ENCODE results near the gene DNAAF1.
A peak's percentile ranks its signal among the peaks of the same experiment; 100 is the strongest.

DNAAF1 gene

DNA sequence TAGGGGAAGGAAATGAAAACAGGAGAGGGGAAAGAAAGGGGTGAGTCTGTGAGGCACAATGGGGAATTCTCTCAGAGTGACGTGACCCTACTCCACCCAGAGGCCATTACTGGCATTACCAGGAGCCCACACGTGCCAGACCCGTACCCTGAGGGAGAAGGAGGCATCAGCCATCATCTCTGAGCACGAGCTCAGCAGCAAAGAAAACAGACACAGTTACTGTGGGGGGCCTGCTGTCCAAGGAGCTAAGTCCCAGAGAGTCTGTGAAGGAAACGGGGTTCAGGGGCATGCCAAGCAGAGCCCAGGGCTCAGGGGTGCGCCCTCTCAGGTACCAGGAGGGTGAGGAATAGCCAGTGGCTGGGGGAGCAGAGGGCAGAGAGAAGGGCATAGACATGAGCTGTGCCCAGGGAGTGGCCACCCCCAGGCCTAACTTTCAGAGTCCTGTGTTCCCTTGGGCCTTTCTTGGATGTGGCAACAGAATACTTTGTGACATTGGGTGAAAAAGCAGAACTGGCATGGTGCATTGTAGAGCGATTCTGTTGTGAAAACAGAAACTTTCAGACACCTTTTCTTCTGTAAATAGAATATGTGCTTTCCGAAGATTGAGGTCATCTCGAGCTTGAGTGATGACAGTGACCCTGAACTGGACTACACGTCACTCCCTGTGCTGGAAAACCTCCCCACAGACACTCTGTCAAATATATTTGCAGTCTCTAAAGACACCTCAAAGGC lies 30.4 kb downstream of the DNAAF1 start:
- Histone ChIP-seq H3K4me3 (ENCODE audit: severe bottlenecking) (no peak overlapping the region), H3K27ac (ENCODE audit: poor library complexity, severe bottlenecking) (no peak overlapping the region), H3K27me3 (ENCODE audit: insufficient read depth, poor library complexity, severe bottlenecking) (no peaks in the 10 kb centered on the region), H3K9me3 (ENCODE audit: severe bottlenecking) (no peaks in the 10 kb centered on the region), H3K4me1 (ENCODE audit: insufficient read depth, poor library complexity, severe bottlenecking) (peaks cover 16% of the 10 kb centered on the region), H3K36me3 (ENCODE audit: low read depth) (peaks cover 13% of the 10 kb centered on the region)
- ATAC-seq (ENCODE audit: low read depth) (peak; percentile 73), DNase-seq (ENCODE audit: low spot score) (no peak)
- TF ChIP-seq, protein P1, sequence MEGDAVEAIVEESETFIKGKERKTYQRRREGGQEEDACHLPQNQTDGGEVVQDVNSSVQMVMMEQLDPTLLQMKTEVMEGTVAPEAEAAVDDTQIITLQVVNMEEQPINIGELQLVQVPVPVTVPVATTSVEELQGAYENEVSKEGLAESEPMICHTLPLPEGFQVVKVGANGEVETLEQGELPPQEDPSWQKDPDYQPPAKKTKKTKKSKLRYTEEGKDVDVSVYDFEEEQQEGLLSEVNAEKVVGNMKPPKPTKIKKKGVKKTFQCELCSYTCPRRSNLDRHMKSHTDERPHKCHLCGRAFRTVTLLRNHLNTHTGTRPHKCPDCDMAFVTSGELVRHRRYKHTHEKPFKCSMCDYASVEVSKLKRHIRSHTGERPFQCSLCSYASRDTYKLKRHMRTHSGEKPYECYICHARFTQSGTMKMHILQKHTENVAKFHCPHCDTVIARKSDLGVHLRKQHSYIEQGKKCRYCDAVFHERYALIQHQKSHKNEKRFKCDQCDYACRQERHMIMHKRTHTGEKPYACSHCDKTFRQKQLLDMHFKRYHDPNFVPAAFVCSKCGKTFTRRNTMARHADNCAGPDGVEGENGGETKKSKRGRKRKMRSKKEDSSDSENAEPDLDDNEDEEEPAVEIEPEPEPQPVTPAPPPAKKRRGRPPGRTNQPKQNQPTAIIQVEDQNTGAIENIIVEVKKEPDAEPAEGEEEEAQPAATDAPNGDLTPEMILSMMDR (IDR thresholded peaks at IDR 0.05; ENCODE audit: poor library complexity, severe bottlenecking), result peak; percentile 89

DNA sequence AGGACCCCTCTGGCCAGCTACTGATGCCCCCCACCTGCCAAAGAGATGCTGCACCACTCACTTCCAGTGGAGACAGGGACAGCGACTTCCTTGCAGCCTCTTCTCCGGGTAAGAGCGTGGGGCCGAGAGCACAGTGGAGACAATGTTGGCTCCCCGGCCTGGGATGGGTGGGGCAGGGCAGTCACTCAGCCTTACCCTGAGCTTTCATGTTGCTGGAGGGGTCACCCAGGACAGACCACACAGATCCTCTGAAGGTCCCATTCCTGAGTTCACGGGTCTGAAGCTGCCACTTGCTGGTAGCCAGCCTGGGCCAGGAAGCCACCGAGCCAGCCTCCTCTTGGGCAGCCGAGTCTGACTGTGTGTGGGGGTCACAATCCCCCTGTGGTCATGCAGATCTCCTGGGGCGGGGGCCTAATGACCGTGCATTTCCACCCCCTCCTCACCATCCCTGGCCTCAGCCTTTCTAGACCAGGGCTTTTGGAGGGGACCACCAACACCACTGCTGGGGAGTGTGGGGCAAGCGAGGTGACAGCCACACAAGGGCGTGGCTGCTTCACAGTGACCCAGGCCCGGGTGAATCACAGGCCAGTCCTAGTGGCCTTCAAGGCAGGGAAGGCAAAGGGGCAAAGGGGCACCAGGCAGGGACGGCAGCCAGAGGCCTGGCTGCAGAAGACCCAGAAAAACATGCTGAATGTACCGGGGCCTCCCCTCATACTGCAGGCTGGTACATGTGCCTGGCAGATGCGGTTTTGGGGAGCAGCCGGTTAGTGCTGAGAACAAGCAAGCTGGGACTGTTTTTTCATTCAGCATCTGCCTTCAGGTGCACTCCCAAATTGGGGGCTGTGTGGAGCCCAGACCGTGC lies 31.3 kb downstream of the DNAAF1 start:
- TF ChIP-seq, protein P1 (IDR thresholded peaks at IDR 0.05; ENCODE audit: poor library complexity, severe bottlenecking), result no peak
- ATAC-seq (ENCODE audit: low read depth) (peak; percentile 6), DNase-seq (ENCODE audit: low spot score) (no peak)
- Histone ChIP-seq H3K27ac (ENCODE audit: poor library complexity, severe bottlenecking) (peak overlapping the region; percentile 67), H3K4me3 (ENCODE audit: severe bottlenecking) (no peak overlapping the region), H3K9me3 (ENCODE audit: severe bottlenecking) (no peaks in the 10 kb centered on the region), H3K36me3 (ENCODE audit: low read depth) (peaks cover 14% of the 10 kb centered on the region), H3K4me1 (ENCODE audit: insufficient read depth, poor library complexity, severe bottlenecking) (peaks cover 16% of the 10 kb centered on the region), H3K27me3 (ENCODE audit: insufficient read depth, poor library complexity, severe bottlenecking) (no peaks in the 10 kb centered on the region)

- peaks cover 22% of the 10 kb centered on the region for H3K36me3 ChIP-seq (ENCODE audit: low read depth)
- ATAC-seq (ENCODE audit: low read depth) (no peak), DNase-seq (ENCODE audit: low spot score) (no peak)
- no peaks in the 10 kb centered on the region for H3K9me3 ChIP-seq (ENCODE audit: severe bottlenecking)
- H3K27me3 ChIP-seq (ENCODE audit: insufficient read depth, poor library complexity, severe bottlenecking), result no peaks in the 10 kb centered on the region
- H3K4me1 ChIP-seq (ENCODE audit: insufficient read depth, poor library complexity, severe bottlenecking), result peaks cover 16% of the 10 kb centered on the region
- no peak overlapping the region for H3K4me3 ChIP-seq (ENCODE audit: severe bottlenecking)
- TF ChIP-seq, protein P1 (IDR thresholded peaks at IDR 0.05; ENCODE audit: poor library complexity, severe bottlenecking), result no peak
- peak overlapping the region; percentile 67 for H3K27ac ChIP-seq (ENCODE audit: poor library complexity, severe bottlenecking)
Measured at GRCh38 chr16:84177741-84178073, 32.6 kb downstream of the DNAAF1 start.

DNA sequence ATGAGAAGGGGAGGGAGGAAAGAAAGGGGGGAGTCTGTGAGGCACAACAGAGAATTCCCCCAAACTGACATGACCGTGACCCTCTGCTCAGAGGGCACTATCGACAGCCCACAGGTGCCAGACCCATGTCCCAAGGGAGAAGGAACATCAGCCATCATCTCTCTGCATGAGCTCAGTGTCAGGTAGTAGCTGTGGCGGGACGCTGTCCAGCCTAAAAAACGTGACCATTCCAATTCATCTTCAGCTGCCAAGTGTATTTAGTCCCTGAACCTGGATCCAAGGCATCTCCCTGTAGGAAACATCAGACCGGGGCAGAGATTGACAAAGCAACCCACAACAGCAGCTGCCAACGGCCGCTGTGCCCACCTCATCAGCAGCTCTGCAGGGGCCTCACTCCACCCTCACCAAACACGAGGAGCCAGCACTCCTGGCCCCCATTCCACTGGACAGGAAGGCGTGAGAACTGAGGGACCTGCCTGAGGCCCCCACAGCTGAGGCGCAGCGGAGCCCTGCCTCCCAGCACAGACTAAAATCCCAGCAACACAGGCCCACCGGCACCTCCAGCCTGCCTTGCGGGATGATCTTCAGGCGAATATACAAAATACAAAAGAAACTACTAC lies 33.1 kb downstream of the DNAAF1 start:
- DNase-seq (ENCODE audit: low spot score) (no peak), ATAC-seq (ENCODE audit: low read depth) (no peak)
- peaks cover 28% of the 10 kb centered on the region for H3K36me3 ChIP-seq (ENCODE audit: low read depth)
- no peak overlapping the region for H3K4me3 ChIP-seq (ENCODE audit: severe bottlenecking)
- H3K4me1 ChIP-seq (ENCODE audit: insufficient read depth, poor library complexity, severe bottlenecking), result peaks cover 16% of the 10 kb centered on the region
- TF ChIP-seq, protein P1 (IDR thresholded peaks at IDR 0.05; ENCODE audit: poor library complexity, severe bottlenecking), result no peak
- no peaks in the 10 kb centered on the region for H3K27me3 ChIP-seq (ENCODE audit: insufficient read depth, poor library complexity, severe bottlenecking)
- H3K9me3 ChIP-seq (ENCODE audit: severe bottlenecking), result no peaks in the 10 kb centered on the region
- H3K27ac ChIP-seq (ENCODE audit: poor library complexity, severe bottlenecking), result peak overlapping the region; percentile 67

Data from RWPE2 (cell line).